Fibroblast of lung (primary cell): Measurements from ENCODE around the gene FBN3. TPM values are rescaled to one million over a fixed set of nuclear protein-coding genes. Genes with fewer than 3 reads are reported as not detected.

Experiments
- DNase-seq, 2 donors: peaks; one replicate each; pipeline versions ENCODE4 v3.0.0 to v3.0.0-alpha.2; 2010; ENCODE audit warnings: low read depth in 2 of 2
- H2AFZ ChIP-seq: 2 replicates; pipeline ENCODE4 v1.5.1; 2012; ENCODE audit warnings: low read length, control low read depth, inconsistent platforms
- H3K27ac ChIP-seq: 2 replicates; pipeline ENCODE4 v1.5.1; 2011; ENCODE audit warnings: low read length, control low read depth; ENCODE audit not compliant: insufficient read depth
- H3K27me3 ChIP-seq: 2 replicates; pipeline ENCODE4 v1.5.1; 2011; ENCODE audit warnings: mild to moderate bottlenecking, low read length; ENCODE audit not compliant: control insufficient read depth, insufficient read depth
- H3K36me3 ChIP-seq: 2 replicates; pipeline ENCODE4 v1.5.1; 2011; ENCODE audit warnings: low read length; ENCODE audit not compliant: control insufficient read depth, insufficient read depth
- H3K4me1 ChIP-seq: 2 replicates; pipeline ENCODE4 v1.5.1; 2011; ENCODE audit warnings: low read length; ENCODE audit not compliant: control insufficient read depth, insufficient read depth; ENCODE audit errors: extremely low read depth
- H3K4me2 ChIP-seq: 2 replicates; pipeline ENCODE4 v1.5.1; 2011; ENCODE audit warnings: low read length, control low read depth; ENCODE audit not compliant: insufficient read depth; ENCODE audit errors: extremely low read depth
- H3K4me3 ChIP-seq, 4 experiments: fragments of 200-600 bp in 1 of 4; sonication (generic) in 1 of 4; replicated peaks in 1 of 4; 2 replicates each; pipeline ENCODE4 v1.5.1; 2011 to 2016; ENCODE audit warnings: low read length in 4 of 4, low read depth in 3 of 4, mild to moderate bottlenecking in 3 of 4, control low read depth in 2 of 4, inconsistent platforms in 1 of 4, mixed read lengths in 1 of 4; ENCODE audit not compliant: insufficient read depth in 1 of 4; ENCODE audit errors: control extremely low read depth in 1 of 4
- H3K79me2 ChIP-seq: 2 replicates; pipeline ENCODE4 v1.5.1; 2012; ENCODE audit warnings: mild to moderate bottlenecking, low read length, inconsistent platforms; ENCODE audit not compliant: control insufficient read depth, insufficient read depth
- H3K9ac ChIP-seq: 2 replicates; pipeline ENCODE4 v1.5.1; 2011; ENCODE audit warnings: mild to moderate bottlenecking, low read length, control low read depth; ENCODE audit not compliant: insufficient read depth
- H3K9me3 ChIP-seq: 2 replicates; pipeline ENCODE4 v1.5.1; 2012; ENCODE audit warnings: low read depth, low read length; ENCODE audit not compliant: control insufficient read depth, insufficient read depth
- H4K20me1 ChIP-seq: 2 replicates; pipeline ENCODE4 v1.5.1; 2011; ENCODE audit warnings: low read length; ENCODE audit not compliant: control insufficient read depth, insufficient read depth; ENCODE audit errors: extremely low read depth
- CTCF ChIP-seq, 2 donors: IDR thresholded peaks in 1 of 2; conservative IDR thresholded peaks in 1 of 2; 1 replicate in 1 of 2; 2 replicates in 1 of 2; pipeline ENCODE4 v1.5.1; 2011 to 2012; ENCODE audit warnings: low read length in 2 of 2, control low read depth in 1 of 2, inconsistent platforms in 1 of 2, low read depth in 1 of 2, mild to moderate bottlenecking in 1 of 2
- EZH2 ChIP-seq: IDR thresholded peaks from 2 replicates; pipeline ENCODE4 v1.5.1; 2012; ENCODE audit warnings: low read length, control low read depth, mild to moderate bottlenecking; ENCODE audit errors: missing control alignments
- polyA plus RNA-seq, 2 donors: library from polyadenylated mRNA; depleted of rRNA in 1 of 2; stranded (reverse) in 1 of 2; unstranded in 1 of 2; fragments of >200 nt; gene quantifications; 2 replicates each; pipeline ENCODE4 v1.2.1, GENCODE V29; 2011 to 2012; ENCODE audit warnings: missing spikeins in 1 of 2
- total RNA-seq: library from RNA; depleted of rRNA; stranded (reverse); fragments of >200 nt; gene quantifications from 2 replicates; pipeline ENCODE4 v1.2.1, GENCODE V29; 2014

The FBN3 gene
- total and polyA plus RNA-seq, 2 donors (not counting 1 experiment from before 2014, with no cell fraction given), result under 0.01 TPM; not detected in 1

- peaks cover 11% of the 10 kb centered on the region for H3K27me3 ChIP-seq
- no peak for TF ChIP-seq EZH2
- no peak for TF ChIP-seq CTCF (conservative IDR thresholded peaks at IDR 0.05 in 1 of 2, IDR thresholded peaks at IDR 0.05 in 1 of 2; ENCODE audit: low read depth in 1 of 2, low read length in 2 of 2)
- H2AFZ ChIP-seq, result no peak overlapping the region
Measured at GRCh38 chr19:8146877-8147581, 2.4 kb downstream of the FBN3 start.

GRCh38 chr19:8144273-8144995, 5.0 kb downstream of the FBN3 start:
- peaks cover 11% of the 10 kb centered on the region for H3K27me3 ChIP-seq
- H2AFZ ChIP-seq, result no peak overlapping the region
- no peaks in the 10 kb centered on the region for H4K20me1 ChIP-seq
- no peaks in the 10 kb centered on the region for H3K36me3 ChIP-seq
- DNase-seq, result no peak
- H3K4me1 ChIP-seq, result peaks cover 3% of the 10 kb centered on the region
- TF ChIP-seq EZH2 (no peak), CTCF (conservative IDR thresholded peaks at IDR 0.05 in 1 of 2, IDR thresholded peaks at IDR 0.05 in 1 of 2; ENCODE audit: low read depth in 1 of 2, low read length in 2 of 2) (no peak)
- no peaks in the 10 kb centered on the region for H3K79me2 ChIP-seq
- H3K9ac ChIP-seq, result no peak overlapping the region
- no peak overlapping the region for H3K4me3 ChIP-seq
- no peaks in the 10 kb centered on the region for H3K9me3 ChIP-seq
- H3K4me2 ChIP-seq, result no peak overlapping the region
- H3K27ac ChIP-seq, result no peak overlapping the region

More at GRCh38 chr19:8146877-8147581, 2.4 kb downstream of the FBN3 start:
- H3K79me2 ChIP-seq, result no peaks in the 10 kb centered on the region
- no peak overlapping the region for H3K27ac ChIP-seq
- H3K4me1 ChIP-seq, result no peaks in the 10 kb centered on the region
- no peaks in the 10 kb centered on the region for H4K20me1 ChIP-seq
- no peak overlapping the region for H3K4me2 ChIP-seq
- no peak for DNase-seq
- H3K4me3 ChIP-seq, result no peak overlapping the region
- no peaks in the 10 kb centered on the region for H3K9me3 ChIP-seq
- H3K36me3 ChIP-seq, result no peaks in the 10 kb centered on the region
- H3K9ac ChIP-seq, result no peak overlapping the region

GRCh38 chr19:8143041-8143440, 6.4 kb downstream of the FBN3 start:
- Histone ChIP-seq H3K9me3 (no peaks in the 10 kb centered on the region), H3K9ac (no peak overlapping the region), H3K27me3 (peaks cover 2% of the 10 kb centered on the region), H3K4me3 (no peak overlapping the region), H4K20me1 (no peaks in the 10 kb centered on the region), H3K4me2 (no peak overlapping the region), H2AFZ (no peak overlapping the region), H3K4me1 (peaks cover 3% of the 10 kb centered on the region), H3K27ac (no peak overlapping the region), H3K79me2 (no peaks in the 10 kb centered on the region), H3K36me3 (no peaks in the 10 kb centered on the region)
- DNase-seq, result no peak
- TF ChIP-seq EZH2 (no peak), CTCF (conservative IDR thresholded peaks at IDR 0.05 in 1 of 2, IDR thresholded peaks at IDR 0.05 in 1 of 2; ENCODE audit: low read depth in 1 of 2, low read length in 2 of 2) (no peak)
